Fibroblast of mammary gland (primary cell): ENCODE results near the gene UBA5.

Experiments
- DNase-seq: peaks from one replicate; pipeline ENCODE4 v3.0.0-alpha.2; 2010; ENCODE audit warnings: low read depth
- H3K4me3 ChIP-seq: 2 replicates; pipeline ENCODE4 v1.5.1; 2011; ENCODE audit warnings: low read depth, mild to moderate bottlenecking, low read length, moderate library complexity; ENCODE audit not compliant: control insufficient read depth
- CTCF ChIP-seq: conservative IDR thresholded peaks from 2 replicates; pipeline ENCODE4 v1.5.1; 2011; ENCODE audit warnings: low read depth, low read length, inconsistent platforms; ENCODE audit not compliant: control insufficient read depth, insufficient read depth

The UBA5 gene

DNA sequence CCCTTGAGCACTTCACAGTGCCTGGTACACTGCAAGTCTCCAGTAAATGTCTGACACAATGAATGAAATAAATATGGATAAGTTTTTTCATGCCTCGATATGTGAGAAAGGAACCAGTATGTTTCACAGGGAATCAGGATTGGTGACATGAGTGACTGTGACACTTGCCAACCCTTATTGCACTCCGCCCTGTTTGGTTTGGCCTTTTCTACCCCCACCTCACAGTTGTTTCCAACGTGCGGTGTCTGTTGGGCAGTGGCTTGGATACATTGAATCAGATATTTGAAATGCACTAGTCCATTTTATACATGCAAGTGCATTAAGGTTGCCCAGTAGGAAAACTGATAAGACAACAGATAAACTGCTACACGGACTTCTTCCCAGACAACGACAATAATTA lies 60.1 kb downstream of the UBA5 start:
- peak overlapping the region; percentile 17 for H3K4me3 ChIP-seq
- TF ChIP-seq CTCF = no peak
- no peak for DNase-seq

- peak; percentile 18 for TF ChIP-seq CTCF
- peak overlapping the region; percentile 81 for H3K4me3 ChIP-seq
- peak; percentile 62 for DNase-seq
Measured at GRCh38 chr3:132721479-132722164, 61.5 kb downstream of the UBA5 start.

DNA sequence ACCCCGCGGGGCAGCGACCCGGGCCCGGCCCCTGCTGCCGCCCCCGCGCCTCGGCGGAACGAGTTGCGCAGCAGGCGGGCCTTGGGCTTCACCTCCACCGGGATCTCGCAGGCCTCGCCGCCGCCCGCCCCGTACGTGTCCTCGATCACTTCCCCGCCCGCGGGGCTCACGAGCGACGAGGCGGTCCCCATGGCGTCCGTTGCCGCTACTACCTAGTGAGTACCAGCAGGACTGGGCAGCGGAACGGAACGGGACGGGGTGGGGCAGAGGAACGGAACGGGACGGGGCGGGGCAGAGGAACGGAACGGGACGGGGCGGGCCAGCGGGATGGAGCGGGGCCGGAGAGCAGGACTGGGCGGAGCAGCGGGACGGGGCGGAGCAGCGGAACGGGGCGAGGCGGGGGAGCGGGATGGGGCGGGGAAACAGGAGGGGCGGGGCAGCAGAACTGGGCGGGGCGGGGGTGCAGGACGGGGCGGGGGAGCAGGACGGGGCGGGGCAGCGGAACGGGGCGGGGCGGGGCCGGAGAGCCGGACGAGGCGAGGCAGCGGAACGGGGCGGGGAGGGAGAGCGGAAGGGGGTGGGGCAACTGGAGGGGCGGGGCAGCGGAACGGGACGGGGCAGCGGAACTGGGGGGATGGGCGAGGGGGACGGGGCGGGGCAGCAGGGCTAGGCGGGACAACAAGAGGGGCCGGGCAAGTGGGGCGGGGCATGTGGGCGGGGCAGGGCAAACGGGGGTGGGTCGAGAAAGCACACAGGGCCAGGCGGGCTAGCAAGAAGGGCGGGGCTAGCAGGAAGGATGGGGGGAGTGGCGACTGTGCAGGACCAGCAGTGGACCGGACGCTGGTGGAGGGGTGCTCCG lies 62.3 kb downstream of the UBA5 start, which contains the start of gene NPHP3:
Gene NPHP3 (minus strand): TSS at position 245 of the 859 bp plus-strand sequence. CDS start 54 bp downstream, at position 191.
- H3K4me3 ChIP-seq = peak within 1 kb of the TSS; percentile 81
- peak; percentile 92 for DNase-seq
- no peak for TF ChIP-seq CTCF

DNA sequence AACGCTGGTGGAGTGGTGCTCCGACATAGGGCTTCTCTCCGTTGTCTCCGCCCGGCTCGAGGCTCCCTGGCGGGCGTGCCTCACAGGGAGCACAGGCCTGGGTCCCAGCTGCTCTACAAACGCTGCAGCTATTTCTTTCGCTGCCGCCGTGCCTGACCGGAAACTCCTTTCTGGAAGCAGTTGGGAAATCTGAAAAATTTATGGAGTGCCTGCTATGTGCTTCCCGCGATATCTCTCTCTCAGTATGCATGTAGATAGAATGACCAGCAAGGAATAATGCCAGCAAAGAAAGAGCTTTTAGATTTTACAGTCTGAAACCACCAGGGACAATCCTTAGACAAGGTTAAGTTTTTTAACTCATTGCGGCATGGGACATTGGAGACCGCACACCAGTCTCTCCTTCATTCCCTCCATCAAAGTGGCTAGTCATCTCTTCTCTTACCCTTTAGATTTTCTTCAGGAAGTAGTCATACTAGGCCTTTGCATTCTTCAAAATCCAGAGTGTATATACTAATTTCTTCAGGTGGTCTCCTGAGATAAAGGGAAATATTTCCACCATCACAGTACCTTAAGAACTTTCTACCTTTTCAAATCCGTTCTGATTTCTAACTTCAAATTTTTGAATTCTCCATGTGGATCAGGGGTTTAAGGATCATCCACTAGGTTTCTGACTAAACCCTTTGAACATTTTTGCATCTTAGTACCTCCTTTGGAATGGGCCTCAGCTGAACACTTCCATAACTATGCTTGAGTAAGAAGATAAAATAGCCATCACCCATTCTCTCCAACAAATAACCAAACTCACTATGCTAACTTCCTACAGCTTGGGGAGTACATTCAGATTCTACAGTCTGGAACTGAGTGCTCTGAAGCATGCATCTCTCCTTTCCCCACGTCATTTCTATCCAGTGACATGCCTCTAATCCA lies 63.2 kb downstream of the UBA5 start:
- no peak for TF ChIP-seq CTCF
- no peak for DNase-seq
- H3K4me3 ChIP-seq = peak overlapping the region; percentile 73

DNA sequence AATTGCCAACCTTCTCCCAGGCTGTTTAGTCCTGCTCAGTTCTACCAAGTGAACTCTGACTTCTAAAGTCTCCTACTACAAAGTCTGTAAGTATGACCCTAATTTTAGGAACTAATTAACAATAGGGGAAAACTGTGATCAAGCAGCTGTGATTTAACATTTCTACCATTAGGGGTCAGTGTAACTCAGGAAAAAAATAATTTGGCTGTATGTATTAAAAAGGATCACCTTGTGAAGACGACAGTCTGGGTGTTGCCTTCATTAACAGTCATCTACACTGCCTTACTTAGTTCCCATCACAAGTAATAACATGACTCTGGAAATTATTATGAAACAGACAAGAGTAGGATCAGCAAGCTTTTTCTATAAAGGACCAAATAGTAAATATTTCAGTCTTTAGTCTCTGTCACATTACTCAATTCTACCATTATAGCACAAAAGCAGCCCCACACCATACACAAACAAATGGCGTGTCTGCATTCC lies 66.3 kb downstream of the UBA5 start:
- TF ChIP-seq CTCF = peak; percentile 63
- peak; percentile 41 for DNase-seq
- H3K4me3 ChIP-seq = no peak overlapping the region
